BE2C (cell line): Measurements from ENCODE around the gene DIPK1A.

ENCODE experiments used
- DNase-seq: peaks from one replicate; pipeline ENCODE4 v3.0.0-alpha.2; 2020
- H3K27me3 ChIP-seq: fragments of 250-450 bp; sonication (Bioruptor Pico); 2 replicates; pipeline ENCODE4 v1.5.1; 2020; ENCODE audit warnings: mild to moderate bottlenecking
- H3K36me3 ChIP-seq: fragments of 250-450 bp; sonication (Bioruptor Pico); 2 replicates; pipeline ENCODE4 v1.5.1; 2020; ENCODE audit warnings: mild to moderate bottlenecking
- H3K4me1 ChIP-seq: fragments of 250-450 bp; sonication (Bioruptor Pico); 2 replicates; pipeline ENCODE4 v1.5.1; 2020
- H3K4me3 ChIP-seq: 2 replicates; pipeline ENCODE4 v1.5.1; 2011; ENCODE audit warnings: low read depth, low read length
- H3K9me3 ChIP-seq: fragments of 250-450 bp; sonication (Bioruptor Pico); 2 replicates; pipeline ENCODE4 v1.5.1; 2020
- TF ChIP-seq, protein P1 (sequence below): IDR thresholded peaks from 2 replicates; pipeline ENCODE4 v1.5.1; 2012; ENCODE audit warnings: mild to moderate bottlenecking, low read depth, low read length

The DIPK1A gene

DNA sequence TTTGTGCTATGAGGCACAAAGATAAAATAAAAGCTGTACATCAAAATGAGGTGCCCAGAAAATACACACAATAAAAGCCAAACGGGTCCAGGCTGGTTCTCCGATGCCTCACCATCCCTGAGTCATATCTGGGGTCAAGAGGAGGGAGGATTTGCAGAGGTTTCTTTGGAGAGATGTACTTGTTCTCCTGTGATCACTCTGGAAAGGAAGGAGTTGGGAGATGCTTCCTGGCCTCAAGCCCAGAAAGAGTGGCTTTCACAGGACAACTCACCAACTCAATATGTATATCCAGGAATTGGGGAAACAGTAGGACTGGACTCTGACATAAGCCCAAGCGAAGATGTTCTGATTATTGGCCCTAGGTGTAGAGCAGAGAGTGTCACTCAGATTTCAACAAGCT is 51.9 kb downstream of the DIPK1A start:
- no peak for DNase-seq
- no peaks in the 10 kb centered on the region for H3K9me3 ChIP-seq
- H3K4me3 ChIP-seq = no peak overlapping the region
- no peaks in the 10 kb centered on the region for H3K4me1 ChIP-seq
- TF ChIP-seq, protein P1, sequence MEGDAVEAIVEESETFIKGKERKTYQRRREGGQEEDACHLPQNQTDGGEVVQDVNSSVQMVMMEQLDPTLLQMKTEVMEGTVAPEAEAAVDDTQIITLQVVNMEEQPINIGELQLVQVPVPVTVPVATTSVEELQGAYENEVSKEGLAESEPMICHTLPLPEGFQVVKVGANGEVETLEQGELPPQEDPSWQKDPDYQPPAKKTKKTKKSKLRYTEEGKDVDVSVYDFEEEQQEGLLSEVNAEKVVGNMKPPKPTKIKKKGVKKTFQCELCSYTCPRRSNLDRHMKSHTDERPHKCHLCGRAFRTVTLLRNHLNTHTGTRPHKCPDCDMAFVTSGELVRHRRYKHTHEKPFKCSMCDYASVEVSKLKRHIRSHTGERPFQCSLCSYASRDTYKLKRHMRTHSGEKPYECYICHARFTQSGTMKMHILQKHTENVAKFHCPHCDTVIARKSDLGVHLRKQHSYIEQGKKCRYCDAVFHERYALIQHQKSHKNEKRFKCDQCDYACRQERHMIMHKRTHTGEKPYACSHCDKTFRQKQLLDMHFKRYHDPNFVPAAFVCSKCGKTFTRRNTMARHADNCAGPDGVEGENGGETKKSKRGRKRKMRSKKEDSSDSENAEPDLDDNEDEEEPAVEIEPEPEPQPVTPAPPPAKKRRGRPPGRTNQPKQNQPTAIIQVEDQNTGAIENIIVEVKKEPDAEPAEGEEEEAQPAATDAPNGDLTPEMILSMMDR = no peak
- H3K36me3 ChIP-seq = no peaks in the 10 kb centered on the region
- H3K27me3 ChIP-seq = no peaks in the 10 kb centered on the region

DNA sequence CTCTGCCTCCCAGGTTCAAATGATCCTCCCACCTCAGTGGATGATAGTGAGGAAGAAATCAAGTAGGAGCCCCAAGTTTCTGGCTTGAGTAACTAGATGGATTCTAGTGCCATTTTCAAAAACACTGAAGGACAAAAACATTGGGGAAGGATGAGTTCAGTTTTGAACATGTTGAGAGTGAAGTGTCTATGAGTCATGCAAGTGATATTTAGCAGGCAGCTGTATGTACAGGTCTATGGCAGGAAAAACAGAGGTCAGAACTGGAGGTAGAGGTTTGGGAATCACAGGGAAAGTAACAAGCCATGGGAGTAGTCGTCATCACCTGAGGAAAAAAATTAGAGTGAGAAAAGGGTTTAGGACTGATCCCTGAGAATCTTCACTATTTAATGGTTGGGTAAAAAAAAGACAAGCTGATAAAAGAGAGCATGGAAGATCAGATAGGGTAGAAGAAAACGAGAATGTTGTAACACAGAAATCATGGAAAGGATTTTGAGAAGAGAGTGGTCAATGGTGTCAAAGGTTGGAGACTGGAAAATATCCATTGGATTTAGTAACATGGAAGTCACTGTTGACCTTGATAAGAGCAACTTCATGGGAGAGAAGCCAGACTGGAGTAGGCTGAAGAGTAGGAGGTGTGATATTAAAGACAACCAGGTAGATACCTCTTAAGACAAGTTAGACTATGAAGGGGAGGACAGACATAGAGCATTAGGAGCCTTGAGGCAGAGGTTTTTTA is 53.1 kb downstream of the DIPK1A start:
- no peaks in the 10 kb centered on the region for H3K27me3 ChIP-seq
- H3K4me3 ChIP-seq = no peak overlapping the region
- H3K4me1 ChIP-seq = no peaks in the 10 kb centered on the region
- no peaks in the 10 kb centered on the region for H3K9me3 ChIP-seq
- TF ChIP-seq, protein P1 = no peak
- no peak for DNase-seq
- no peaks in the 10 kb centered on the region for H3K36me3 ChIP-seq

DNA sequence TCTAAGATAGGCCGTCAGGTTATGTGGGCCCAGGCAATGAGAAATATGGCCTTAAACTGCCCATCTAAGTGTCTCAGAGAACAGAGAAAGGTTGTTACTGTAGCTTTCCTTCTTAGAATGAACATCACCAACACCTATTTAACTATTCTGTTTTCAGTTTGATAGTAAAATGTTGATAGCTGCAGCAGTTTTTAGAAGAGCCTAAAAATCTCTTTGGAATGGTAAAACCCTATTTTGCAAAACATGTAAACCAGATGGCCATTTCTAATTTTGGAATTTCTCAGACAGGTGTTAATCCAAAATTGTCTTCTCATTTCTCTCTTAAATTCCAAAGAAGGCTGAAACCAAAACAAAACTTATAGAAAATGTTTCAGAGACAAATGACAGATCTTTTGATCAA is 57.5 kb downstream of the DIPK1A start:
- no peak for DNase-seq
- H3K9me3 ChIP-seq = no peaks in the 10 kb centered on the region
- no peaks in the 10 kb centered on the region for H3K36me3 ChIP-seq
- H3K27me3 ChIP-seq = no peaks in the 10 kb centered on the region
- no peaks in the 10 kb centered on the region for H3K4me1 ChIP-seq
- no peak overlapping the region for H3K4me3 ChIP-seq
- TF ChIP-seq, protein P1 = no peak

DNA sequence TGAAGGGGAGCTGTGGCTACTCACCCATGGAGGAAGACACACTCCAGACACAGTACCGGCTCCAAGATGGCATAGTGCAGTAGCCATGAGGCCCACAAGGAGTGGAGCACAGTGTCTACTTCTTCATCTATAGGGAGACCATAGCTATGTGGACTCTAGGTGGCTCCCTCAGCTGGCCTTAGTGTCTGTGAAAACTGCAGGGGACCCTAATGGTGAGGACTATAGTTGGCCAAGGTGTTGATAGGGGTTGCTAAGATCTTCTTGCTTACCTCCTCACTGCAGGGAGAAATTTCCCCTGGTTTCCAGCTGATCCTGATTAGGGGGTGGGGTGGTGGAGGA is 58.9 kb downstream of the DIPK1A start:
- Histone ChIP-seq H3K4me1 (no peaks in the 10 kb centered on the region), H3K4me3 (no peak overlapping the region), H3K27me3 (no peaks in the 10 kb centered on the region), H3K9me3 (no peaks in the 10 kb centered on the region), H3K36me3 (no peaks in the 10 kb centered on the region)
- DNase-seq = no peak
- TF ChIP-seq, protein P1 = no peak

DNA sequence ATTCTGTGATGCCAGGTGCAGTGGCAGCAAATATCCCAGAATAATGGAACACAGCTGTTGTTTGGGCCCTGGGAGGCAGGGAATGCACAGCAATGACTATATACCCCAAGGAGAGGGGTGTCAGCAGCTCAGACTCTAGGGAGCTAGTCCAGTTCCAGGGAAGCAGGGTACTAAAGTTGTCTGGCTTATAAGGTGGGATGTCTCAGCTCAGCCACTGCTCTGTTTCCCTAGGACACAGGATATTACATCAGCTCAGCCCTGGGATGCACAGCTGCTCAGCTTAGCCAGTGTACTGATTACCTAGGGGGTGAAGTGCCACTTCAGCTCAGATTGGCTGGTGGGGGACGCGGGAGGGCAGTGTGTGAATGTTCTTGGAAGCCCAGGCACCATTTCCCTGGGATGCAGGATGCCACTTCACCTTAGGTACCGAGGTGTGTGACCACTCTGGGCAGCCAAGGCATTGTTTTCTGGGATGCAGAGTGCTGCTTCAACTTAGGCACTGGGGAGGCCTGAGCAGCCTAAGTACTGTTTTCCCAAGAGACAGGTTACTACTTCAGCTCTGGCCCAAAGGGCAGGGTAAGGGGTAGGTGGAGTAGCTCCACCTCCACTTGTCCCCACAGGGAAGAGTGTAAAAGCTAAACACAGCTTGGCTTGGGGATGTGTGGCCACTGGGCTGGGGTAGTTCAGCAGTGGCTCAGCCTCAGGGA is 59.4 kb downstream of the DIPK1A start:
- DNase-seq = no peak
- TF ChIP-seq, protein P1 = no peak
- Histone ChIP-seq H3K4me3 (no peak overlapping the region), H3K4me1 (no peaks in the 10 kb centered on the region), H3K36me3 (no peaks in the 10 kb centered on the region), H3K9me3 (no peaks in the 10 kb centered on the region), H3K27me3 (no peaks in the 10 kb centered on the region)

DNA sequence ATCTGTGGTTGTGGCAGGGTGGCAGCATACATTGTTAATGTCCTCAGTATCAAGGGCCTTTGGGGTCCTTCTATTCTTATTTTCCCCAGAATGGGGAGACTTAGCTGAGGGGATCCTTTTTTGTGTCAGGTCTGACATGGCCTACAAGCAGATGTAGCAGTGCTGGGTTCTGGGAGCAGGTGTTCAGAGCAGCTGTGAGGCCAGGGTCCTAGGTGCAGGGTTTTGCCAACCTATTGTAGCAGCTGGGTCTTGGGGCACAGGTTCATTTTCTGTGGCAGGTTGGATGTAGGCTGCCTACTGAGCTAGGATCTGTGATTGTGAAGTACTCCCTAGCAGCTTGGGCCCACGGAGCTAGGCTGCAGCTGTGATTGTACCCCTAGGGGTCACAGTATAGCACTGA is 60.1 kb downstream of the DIPK1A start:
- Histone ChIP-seq H3K27me3 (no peaks in the 10 kb centered on the region), H3K4me3 (no peak overlapping the region), H3K4me1 (no peaks in the 10 kb centered on the region), H3K9me3 (no peaks in the 10 kb centered on the region), H3K36me3 (no peaks in the 10 kb centered on the region)
- TF ChIP-seq, protein P1 = no peak
- no peak for DNase-seq
